ENCODE data around the gene CEMIP. TPM values are rescaled to one million over a fixed set of nuclear protein-coding genes. Genes with fewer than 3 reads are reported as not detected.

Gene CEMIP
- total RNA-seq, 2 donors from 2014 or later: 0.04 to 0.05 TPM

DNA sequence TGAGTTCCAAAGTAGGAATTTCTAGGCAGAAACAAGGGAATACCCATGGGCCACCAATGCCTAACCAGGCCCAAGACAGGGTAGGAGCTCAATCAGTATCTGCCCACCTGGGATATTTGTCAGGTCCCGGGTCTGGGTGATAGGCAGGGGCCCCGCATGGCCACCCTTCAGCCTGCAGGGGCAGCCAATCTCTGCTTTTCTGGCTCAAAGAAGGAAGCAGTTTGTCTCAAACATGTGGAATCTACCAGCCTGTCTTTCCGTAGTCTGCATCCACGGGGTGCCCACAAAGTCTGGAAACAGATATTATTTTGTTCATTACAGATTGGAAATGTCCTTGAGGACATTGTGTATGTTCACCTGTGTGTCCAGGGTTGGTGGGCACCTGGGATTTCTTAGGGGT is 56.2 kb downstream of the CEMIP start:
- Mint-ChIP-seq H3K27me3 (peaks cover 19% of the 10 kb centered on the region), H3K36me3 (ENCODE audit: low read depth) (no peaks in the 10 kb centered on the region)

DNA sequence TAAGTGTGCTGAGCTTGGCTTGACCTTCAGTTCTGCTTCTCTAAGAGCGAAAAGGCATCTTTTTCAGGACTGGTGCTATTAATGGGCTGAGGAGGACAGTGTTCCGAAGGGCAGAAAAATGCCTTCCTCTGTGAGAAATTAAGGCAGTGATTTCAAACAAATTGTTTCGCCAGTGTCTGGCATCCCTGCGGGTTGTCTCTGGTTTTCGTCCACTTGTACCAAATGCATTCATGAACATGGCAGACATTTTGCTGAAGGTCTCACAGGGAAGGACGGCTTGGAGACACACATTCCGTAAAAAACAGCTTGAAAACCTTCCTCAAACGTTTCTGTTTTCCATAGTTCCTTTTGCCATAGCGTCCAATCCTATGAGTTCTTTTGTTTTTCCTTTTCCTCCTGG is 57.1 kb downstream of the CEMIP start:
- H3K27me3 Mint-ChIP-seq: peaks cover 19% of the 10 kb centered on the region
- no peak overlapping the region for H3K27ac Mint-ChIP-seq
- no peak for ATAC-seq (replicated peaks)
- H3K9me3 Mint-ChIP-seq: no peaks in the 10 kb centered on the region
- no peaks in the 10 kb centered on the region for H3K4me1 Mint-ChIP-seq
- H3K4me3 Mint-ChIP-seq: no peak overlapping the region
- H3K36me3 Mint-ChIP-seq (ENCODE audit: low read depth): no peaks in the 10 kb centered on the region

More for the DNA sequence above, 56.2 kb downstream of the CEMIP start:
- no peak for ATAC-seq (replicated peaks)
- Mint-ChIP-seq H3K4me1 (no peaks in the 10 kb centered on the region), H3K4me3 (no peak overlapping the region), H3K9me3 (no peaks in the 10 kb centered on the region), H3K27ac (no peak overlapping the region)

DNA sequence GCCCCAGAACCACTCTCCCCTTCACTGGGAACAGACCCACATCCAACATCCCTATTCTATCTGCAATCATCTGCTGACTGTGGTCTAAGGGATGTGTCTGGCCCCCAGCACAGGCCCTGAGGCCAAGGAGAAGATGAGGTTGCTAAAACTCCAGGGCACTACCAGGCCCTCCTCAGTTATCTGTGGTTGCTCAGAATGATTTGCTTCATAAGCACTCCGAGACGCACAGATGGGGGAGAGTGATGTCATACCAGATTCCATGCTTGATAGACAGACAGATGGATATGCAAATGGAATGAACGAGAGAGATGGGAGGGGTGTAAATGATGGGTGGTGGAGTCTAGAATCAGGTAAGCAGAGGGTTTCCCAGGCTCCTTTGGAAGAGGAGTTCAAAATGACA is 57.8 kb downstream of the CEMIP start:
- no peak overlapping the region for H3K27ac Mint-ChIP-seq
- peaks cover 24% of the 10 kb centered on the region for H3K27me3 Mint-ChIP-seq
- H3K4me3 Mint-ChIP-seq: no peak overlapping the region
- H3K36me3 Mint-ChIP-seq (ENCODE audit: low read depth): no peaks in the 10 kb centered on the region
- no peak for ATAC-seq (replicated peaks)
- no peaks in the 10 kb centered on the region for H3K4me1 Mint-ChIP-seq
- H3K9me3 Mint-ChIP-seq: no peaks in the 10 kb centered on the region

DNA sequence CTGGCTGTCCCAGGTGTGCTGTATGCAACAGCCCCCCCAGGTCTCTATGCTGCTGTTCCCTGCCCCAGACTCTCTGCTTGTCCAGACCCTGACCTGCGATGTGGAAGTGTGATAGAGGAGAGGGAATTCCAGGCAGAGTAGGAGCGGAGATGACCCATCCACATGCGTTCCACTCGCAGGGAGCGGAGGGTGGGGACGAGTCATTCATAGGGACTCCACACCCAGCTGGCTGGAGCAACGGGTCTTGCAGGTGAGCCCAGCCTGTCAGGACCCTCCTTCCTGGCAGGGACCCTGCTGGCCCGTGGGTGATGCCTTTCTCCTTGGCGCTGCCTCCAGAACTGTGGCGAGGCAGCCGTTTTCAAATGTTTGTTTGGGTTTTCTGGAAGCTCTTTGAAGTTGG is 58.8 kb downstream of the CEMIP start:
- Mint-ChIP-seq H3K36me3 (ENCODE audit: low read depth) (no peaks in the 10 kb centered on the region), H3K4me3 (no peak overlapping the region), H3K27ac (no peak overlapping the region), H3K4me1 (no peaks in the 10 kb centered on the region), H3K9me3 (no peaks in the 10 kb centered on the region), H3K27me3 (peaks cover 31% of the 10 kb centered on the region)
- ATAC-seq (replicated peaks): no peak

- H3K27me3 Mint-ChIP-seq: peaks cover 31% of the 10 kb centered on the region
- no peaks in the 10 kb centered on the region for H3K4me1 Mint-ChIP-seq
- no peak overlapping the region for H3K4me3 Mint-ChIP-seq
- H3K36me3 Mint-ChIP-seq (ENCODE audit: low read depth): no peaks in the 10 kb centered on the region
- ATAC-seq (replicated peaks): no peak
- H3K27ac Mint-ChIP-seq: no peak overlapping the region
- H3K9me3 Mint-ChIP-seq: no peaks in the 10 kb centered on the region
Observed at GRCh38 chr15:80838666-80839065, 59.5 kb downstream of the CEMIP start.

DNA sequence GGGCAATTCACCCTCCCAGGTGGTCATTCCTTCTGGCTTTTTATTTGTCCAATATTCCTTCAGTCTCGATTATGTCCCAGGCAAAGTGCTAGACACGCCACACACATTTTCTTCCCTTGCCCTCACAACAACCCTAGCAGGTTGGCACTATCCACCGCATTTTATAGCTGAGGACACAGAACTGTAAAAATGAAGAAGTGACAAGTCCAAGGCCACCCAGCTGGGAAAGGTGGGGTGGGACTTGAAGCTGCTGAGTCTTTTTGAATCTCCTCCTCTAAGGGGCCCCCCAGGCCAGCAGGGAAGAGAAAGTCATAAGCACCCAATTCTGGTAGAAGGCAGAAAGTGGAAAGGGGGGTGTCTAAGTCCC is 60.6 kb downstream of the CEMIP start:
- Mint-ChIP-seq H3K4me1 (no peaks in the 10 kb centered on the region), H3K27me3 (peaks cover 31% of the 10 kb centered on the region), H3K4me3 (no peak overlapping the region), H3K27ac (no peak overlapping the region), H3K9me3 (no peaks in the 10 kb centered on the region), H3K36me3 (ENCODE audit: low read depth) (no peaks in the 10 kb centered on the region)
- ATAC-seq (replicated peaks): no peak

GRCh38 chr15:80840182-80841130 is 61.3 kb downstream of the CEMIP start:
- H3K27ac Mint-ChIP-seq: no peak overlapping the region
- ATAC-seq (replicated peaks): no peak
- peaks cover 32% of the 10 kb centered on the region for H3K27me3 Mint-ChIP-seq
- H3K4me3 Mint-ChIP-seq: no peak overlapping the region
- no peaks in the 10 kb centered on the region for H3K36me3 Mint-ChIP-seq (ENCODE audit: low read depth)
- H3K9me3 Mint-ChIP-seq: no peaks in the 10 kb centered on the region
- H3K4me1 Mint-ChIP-seq: no peaks in the 10 kb centered on the region

GRCh38 chr15:80841541-80841940 is 62.4 kb downstream of the CEMIP start:
- ATAC-seq (replicated peaks): no peak
- no peaks in the 10 kb centered on the region for H3K4me1 Mint-ChIP-seq
- H3K4me3 Mint-ChIP-seq: no peak overlapping the region
- H3K9me3 Mint-ChIP-seq: no peaks in the 10 kb centered on the region
- H3K27ac Mint-ChIP-seq: no peak overlapping the region
- no peaks in the 10 kb centered on the region for H3K36me3 Mint-ChIP-seq (ENCODE audit: low read depth)
- H3K27me3 Mint-ChIP-seq: peaks cover 41% of the 10 kb centered on the region

DNA sequence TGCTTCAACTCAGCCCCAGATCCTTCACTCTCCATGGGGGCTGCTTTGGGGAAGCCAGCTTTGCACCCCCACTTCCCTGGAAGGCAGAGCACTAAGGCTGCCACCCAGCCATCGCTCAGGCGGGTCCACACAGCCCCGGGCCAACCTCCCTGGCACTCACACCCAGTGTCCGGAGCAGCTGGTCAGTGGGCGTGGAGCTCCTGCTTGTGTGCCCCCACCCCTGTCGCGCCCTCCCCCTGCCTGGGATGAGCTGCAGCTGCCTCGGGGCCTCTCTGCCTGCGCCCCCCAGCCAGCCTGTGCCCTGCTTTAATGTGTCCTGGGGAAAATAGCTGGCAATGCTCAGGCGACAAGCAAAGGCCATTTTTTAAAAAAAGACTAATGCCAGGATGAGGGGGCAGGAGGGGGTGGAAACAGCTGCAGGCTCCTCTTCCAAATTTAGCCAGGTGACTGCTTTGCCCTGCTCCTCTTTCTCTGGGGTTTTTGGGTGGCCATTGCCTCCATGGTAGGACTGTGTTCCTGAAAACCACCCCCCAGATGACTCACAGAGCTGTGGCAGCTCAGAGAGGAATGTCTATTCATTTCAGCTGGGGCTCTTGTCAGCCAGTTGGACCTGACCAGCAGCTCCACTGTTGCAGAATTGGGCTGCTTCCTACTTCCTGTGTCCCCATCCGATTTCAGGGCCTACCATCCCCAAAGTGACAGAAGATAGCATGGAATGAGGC is 65.0 kb downstream of the CEMIP start:
- Mint-ChIP-seq H3K4me3 (no peak overlapping the region), H3K36me3 (ENCODE audit: low read depth) (no peaks in the 10 kb centered on the region), H3K27me3 (peaks cover 30% of the 10 kb centered on the region), H3K4me1 (no peaks in the 10 kb centered on the region), H3K27ac (no peak overlapping the region), H3K9me3 (no peaks in the 10 kb centered on the region)
- ATAC-seq (replicated peaks): no peak

GRCh38 chr15:80846031-80846815 is 67.1 kb downstream of the CEMIP start:
- H3K9me3 Mint-ChIP-seq: no peaks in the 10 kb centered on the region
- ATAC-seq (replicated peaks): no peak
- no peaks in the 10 kb centered on the region for H3K4me1 Mint-ChIP-seq
- peaks cover 34% of the 10 kb centered on the region for H3K27me3 Mint-ChIP-seq
- no peak overlapping the region for H3K4me3 Mint-ChIP-seq
- H3K36me3 Mint-ChIP-seq (ENCODE audit: low read depth): no peaks in the 10 kb centered on the region
- H3K27ac Mint-ChIP-seq: no peak overlapping the region

DNA sequence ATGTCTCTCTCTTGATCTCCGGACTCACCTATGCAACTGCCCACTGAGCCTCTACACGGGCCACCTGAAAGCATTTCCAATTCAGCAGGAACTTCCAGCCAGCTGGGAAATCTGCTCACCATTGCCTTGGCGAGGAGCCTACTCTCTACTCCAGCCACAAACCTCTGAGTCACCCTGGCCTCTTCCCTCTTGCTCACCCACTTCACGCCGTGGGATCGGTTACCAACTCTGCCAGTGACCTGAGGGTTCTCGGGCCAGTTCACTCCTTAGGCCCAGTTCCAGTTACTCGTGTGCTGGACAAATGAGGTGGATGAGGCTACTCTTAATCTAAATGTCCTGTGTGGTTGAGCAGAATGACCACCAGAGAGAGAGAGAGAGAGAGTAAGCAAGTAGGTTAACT is 70.1 kb downstream of the CEMIP start:
- Mint-ChIP-seq H3K27ac (no peak overlapping the region), H3K36me3 (ENCODE audit: low read depth) (no peaks in the 10 kb centered on the region)

DNA sequence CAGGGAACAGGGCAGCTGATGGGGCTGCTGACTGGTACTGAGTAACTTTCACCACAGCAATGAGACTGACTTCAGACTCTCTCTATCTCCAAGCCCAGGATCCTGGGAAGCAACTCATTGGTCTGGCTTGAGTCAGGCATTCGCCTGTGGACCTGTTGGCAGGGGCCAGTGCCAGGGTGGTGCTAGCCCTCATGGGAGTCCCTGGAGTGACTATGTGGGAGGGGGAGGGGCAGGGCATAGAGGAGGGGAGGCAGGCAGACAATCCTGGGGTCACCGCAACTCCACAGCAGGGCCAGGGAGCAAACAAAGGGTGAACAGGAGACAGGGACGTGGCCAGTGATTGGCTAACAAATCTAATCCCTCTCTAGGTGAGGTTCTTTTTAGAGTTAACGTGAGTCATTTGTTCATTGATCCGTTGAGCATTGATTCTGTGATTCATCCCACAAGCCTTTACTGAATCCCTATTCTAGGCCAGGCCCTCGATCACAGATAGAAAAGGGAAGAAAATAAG is 71.8 kb downstream of the CEMIP start:
- no peaks in the 10 kb centered on the region for H3K9me3 Mint-ChIP-seq
- no peak overlapping the region for H3K4me3 Mint-ChIP-seq
- no peaks in the 10 kb centered on the region for H3K36me3 Mint-ChIP-seq (ENCODE audit: low read depth)
- no peaks in the 10 kb centered on the region for H3K4me1 Mint-ChIP-seq
- no peak for ATAC-seq (replicated peaks)
- H3K27ac Mint-ChIP-seq: no peak overlapping the region
- peaks cover 23% of the 10 kb centered on the region for H3K27me3 Mint-ChIP-seq

More for the DNA sequence above, 70.1 kb downstream of the CEMIP start:
- no peak overlapping the region for H3K4me3 Mint-ChIP-seq
- H3K9me3 Mint-ChIP-seq: no peaks in the 10 kb centered on the region
- peaks cover 27% of the 10 kb centered on the region for H3K27me3 Mint-ChIP-seq
- no peak for ATAC-seq (replicated peaks)
- no peaks in the 10 kb centered on the region for H3K4me1 Mint-ChIP-seq

DNA sequence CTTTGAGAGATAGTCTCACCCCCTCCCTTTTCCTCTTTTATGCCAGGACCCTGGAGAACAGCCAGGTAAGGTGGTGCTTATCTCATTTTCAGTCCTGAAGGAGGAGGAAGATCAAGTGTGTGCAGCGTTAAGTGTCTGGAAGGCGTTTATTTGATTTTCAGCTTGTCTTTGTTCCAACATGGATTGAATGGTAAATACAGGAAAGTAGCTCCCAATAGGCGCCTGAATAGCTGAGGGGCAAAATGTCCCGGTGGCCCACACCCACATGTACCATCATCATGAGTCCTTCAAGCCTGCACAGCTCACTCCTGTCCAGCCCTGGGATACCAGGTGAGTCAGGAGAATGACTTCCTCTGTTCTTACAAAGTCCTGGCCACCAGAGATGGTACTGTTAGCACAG is 73.5 kb downstream of the CEMIP start:
- H3K27me3 Mint-ChIP-seq: peaks cover 20% of the 10 kb centered on the region
- no peaks in the 10 kb centered on the region for H3K36me3 Mint-ChIP-seq (ENCODE audit: low read depth)
- H3K27ac Mint-ChIP-seq: no peak overlapping the region
- ATAC-seq (replicated peaks): no peak
- H3K4me3 Mint-ChIP-seq: no peak overlapping the region
- no peaks in the 10 kb centered on the region for H3K4me1 Mint-ChIP-seq
- H3K9me3 Mint-ChIP-seq: no peaks in the 10 kb centered on the region

GRCh38 chr15:80854104-80854503 is 74.9 kb downstream of the CEMIP start:
- Mint-ChIP-seq H3K4me1 (no peaks in the 10 kb centered on the region), H3K27ac (no peak overlapping the region), H3K4me3 (no peak overlapping the region), H3K9me3 (no peaks in the 10 kb centered on the region), H3K27me3 (peaks cover 23% of the 10 kb centered on the region), H3K36me3 (ENCODE audit: low read depth) (no peaks in the 10 kb centered on the region)
- no peak for ATAC-seq (replicated peaks)

Data from activated T-helper 17 cell treated with anti-CD3 and anti-CD28 coated beads, Interleukin-2, amount 50 U/mL, for 72 hours (primary cell).